Ovary (tissue), 9 donors: ENCODE data around the gene TTPAL. TPM values are rescaled to one million over a fixed set of nuclear protein-coding genes. Genes with fewer than 3 reads are reported as not detected.
"Not testable (repeated sequence)": the region's sequence is repeated elsewhere in the genome, so short reads cannot be mapped to it uniquely, and the experiment has no call there.

Source experiments
- DNase-seq, 5 donors: peaks; one replicate each; pipeline ENCODE4 v3.0.0-alpha.2; 2019 to 2020
- H3K27ac ChIP-seq, 2 donors: fragments of 200-600 bp; one replicate each; pipeline versions ENCODE4 v1.5.1 to v1.8.0; 2019 to 2022
- H3K27me3 ChIP-seq: fragments of 200-600 bp; one replicate; pipeline ENCODE4 v1.8.0; 2022
- H3K36me3 ChIP-seq: fragments of 200-600 bp; sonication (generic); one replicate; pipeline ENCODE4 v1.5.1; 2019
- H3K4me1 ChIP-seq: one replicate; pipeline ENCODE4 v1.8.1; 2013; ENCODE audit warnings: mild to moderate bottlenecking, moderate library complexity; ENCODE audit not compliant: insufficient read depth
- H3K4me3 ChIP-seq: fragments of 200-600 bp; sonication (generic); one replicate; pipeline ENCODE4 v1.5.1; 2017
- H3K9me3 ChIP-seq, 2 donors: fragments of 200-600 bp in 1 of 2; sonication (generic) in 1 of 2; one replicate each; pipeline versions ENCODE4 v1.5.1 to v1.8.1; 2013 to 2019; ENCODE audit warnings: mild to moderate bottlenecking in 1 of 2, moderate library complexity in 1 of 2
- EP300 ChIP-seq: sonication (generic); formaldehyde crosslinking; IDR thresholded peaks from one replicate; pipeline ENCODE4 v1.6.1; 2017; ENCODE audit warnings: antibody characterized with exemption
- POLR2A ChIP-seq: fragments of 450-650 bp; IDR thresholded peaks from one replicate; pipeline ENCODE4 v1.6.1; 2017; ENCODE audit warnings: antibody characterized with exemption, mild to moderate bottlenecking, moderate library complexity
- WGBS, 3 donors: extraction: QIAGEN DNeasy Blood & Tissue Kit in 1 of 3; methylation state at CpG; one replicate each; pipeline versions ENCODE4 v1.1.5 to v1.1.7; 2013 to 2017; 5-methylcytosine and 5-hydroxymethylcytosine counted together
- intact Hi-C, 4 donors: fragments of 100-400 bp; cut with DNase I; formaldehyde crosslinking; loops; one replicate each; pipeline versions ENCODE4 v1.11.0 to v1.15.1; 2022 to 2023
- polyA plus RNA-seq, 2 donors: library from polyadenylated mRNA; stranded (reverse); fragments of 200-250 nt in 1 of 2; fragments of 350-450 nt in 1 of 2; fragmentation: Illumina TruSeq in 1 of 2; extraction: RNeasy Lipid Tissue Mini Kit (QIAGEN cat#74804) in 1 of 2; gene quantifications; one replicate each; pipeline ENCODE4 v1.2.3, GENCODE V29; 2013 to 2014
- total RNA-seq, 7 donors: library from RNA; depleted of rRNA in 2 of 7; stranded (reverse); fragments of >200 nt in 2 of 7; fragmentation: NEBNext Ultra II Directional in 3 of 7; extraction: Animal tissue kit (Norgen Biotek cat#: 25700) in 3 of 7; gene quantifications; one replicate each; pipeline versions ENCODE4 v1.1.0 to v1.2.4, GENCODE V29; 2016 to 2023
- TF ChIP-seq, protein P1 (sequence below), 3 donors: fragments of 450-650 bp in 2 of 3; fragments of 200-600 bp in 1 of 3; IDR thresholded peaks; one replicate each; pipeline versions ENCODE4 v1.5.1 to v1.8.0; 2016 to 2022; ENCODE audit warnings: antibody characterized with exemption in 3 of 3, mild to moderate bottlenecking in 1 of 3
- donor health status: DM: no; HTN: no; CAD: no; lungs with moderate emphysema.
- donor health status: DM: no; HTN: no; CAD: no.
- donor health status: Bipolar disorder and iron deficiency.
- donor health status: DM: yes; HTN: yes; CAD: no.
- donor health status: DM: no; HTN: no; CAD: no.
- donor health status: DM: yes; HTN: yes; CAD: no.

TTPAL gene
- total and polyA plus RNA-seq, 9 donors: 3.1 to 25.1 (median 10.9) TPM

DNA sequence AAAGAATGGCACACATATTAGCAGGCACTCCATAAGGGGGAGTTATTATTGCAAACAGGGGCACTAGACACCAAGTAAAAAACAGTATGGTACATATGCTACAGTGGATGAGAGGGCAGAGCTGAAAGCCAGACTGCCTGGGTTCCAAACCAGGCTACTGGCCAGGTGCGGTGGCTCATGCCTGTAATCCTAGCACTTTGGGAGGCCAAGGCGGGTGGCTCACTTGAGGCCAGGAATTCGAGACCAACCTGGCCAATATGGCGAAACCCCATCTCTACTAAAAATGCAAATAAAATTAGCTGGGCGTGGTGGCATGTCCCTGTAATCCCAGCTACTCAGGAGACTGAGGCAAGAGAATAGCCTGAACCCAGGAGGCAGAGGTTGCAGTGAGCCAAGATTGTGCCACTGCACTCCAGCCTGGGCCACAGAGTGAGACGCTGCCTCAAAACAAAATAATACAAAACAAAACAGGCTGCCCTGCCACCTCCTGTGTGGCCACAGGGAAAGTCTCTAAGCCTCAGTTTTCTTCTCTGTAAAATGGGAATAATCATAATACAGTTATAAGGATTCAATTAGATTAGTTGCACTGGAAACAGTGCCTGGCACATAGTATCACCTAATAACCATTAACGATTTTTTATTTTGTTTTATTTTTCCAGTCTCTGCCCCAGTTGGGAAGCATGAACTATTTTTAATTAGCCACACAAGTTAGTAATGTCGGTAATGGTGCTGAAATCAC, 7.5 kb upstream of the TTPAL start:
- no peak overlapping the region for H3K27ac ChIP-seq
- H3K27me3 ChIP-seq: no peaks in the 10 kb centered on the region
- H3K4me1 ChIP-seq: no peaks in the 10 kb centered on the region
- H3K4me3 ChIP-seq: no peak overlapping the region
- intact Hi-C loops: loop anchor here in 1 of 4 donors (10.0 kb wide), 1 partner anchor 253 kb away; the partner anchor contains the start of gene OSER1
- no peaks in the 10 kb centered on the region for H3K36me3 ChIP-seq
- no peak for DNase-seq
- TF ChIP-seq POLR2A (no peak), EP300 (no peak)
- TF ChIP-seq, protein P1, sequence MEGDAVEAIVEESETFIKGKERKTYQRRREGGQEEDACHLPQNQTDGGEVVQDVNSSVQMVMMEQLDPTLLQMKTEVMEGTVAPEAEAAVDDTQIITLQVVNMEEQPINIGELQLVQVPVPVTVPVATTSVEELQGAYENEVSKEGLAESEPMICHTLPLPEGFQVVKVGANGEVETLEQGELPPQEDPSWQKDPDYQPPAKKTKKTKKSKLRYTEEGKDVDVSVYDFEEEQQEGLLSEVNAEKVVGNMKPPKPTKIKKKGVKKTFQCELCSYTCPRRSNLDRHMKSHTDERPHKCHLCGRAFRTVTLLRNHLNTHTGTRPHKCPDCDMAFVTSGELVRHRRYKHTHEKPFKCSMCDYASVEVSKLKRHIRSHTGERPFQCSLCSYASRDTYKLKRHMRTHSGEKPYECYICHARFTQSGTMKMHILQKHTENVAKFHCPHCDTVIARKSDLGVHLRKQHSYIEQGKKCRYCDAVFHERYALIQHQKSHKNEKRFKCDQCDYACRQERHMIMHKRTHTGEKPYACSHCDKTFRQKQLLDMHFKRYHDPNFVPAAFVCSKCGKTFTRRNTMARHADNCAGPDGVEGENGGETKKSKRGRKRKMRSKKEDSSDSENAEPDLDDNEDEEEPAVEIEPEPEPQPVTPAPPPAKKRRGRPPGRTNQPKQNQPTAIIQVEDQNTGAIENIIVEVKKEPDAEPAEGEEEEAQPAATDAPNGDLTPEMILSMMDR (IDR thresholded peaks at IDR 0.05): no peak
- H3K9me3 ChIP-seq: no peaks in the 10 kb centered on the region
- WGBS, 3 donors: 86 to 88% (median 87%) methylated on average over 8 of the region's 8 CpGs

DNA sequence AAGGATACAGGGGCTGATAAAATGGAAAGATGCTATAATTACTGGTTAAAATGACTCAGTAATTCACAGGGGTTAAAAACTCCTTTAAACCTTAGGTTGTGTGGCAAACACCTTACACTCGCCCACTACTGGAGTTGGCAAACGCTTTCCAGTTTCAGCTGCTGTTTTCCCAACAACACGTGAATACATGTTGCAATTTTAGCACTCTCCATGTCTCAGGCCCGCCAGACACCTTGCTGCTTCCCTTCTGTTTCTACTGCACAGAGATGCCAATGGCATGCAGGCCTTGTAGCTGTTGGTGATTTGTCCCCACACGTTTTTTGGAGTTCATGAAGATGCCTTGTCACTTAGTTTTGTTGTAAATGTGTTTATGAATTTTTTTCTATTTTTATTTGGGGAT, 5.3 kb upstream of the TTPAL start:
- no peak overlapping the region for H3K27ac ChIP-seq
- intact Hi-C loops: loop anchor here in 2 of 4 donors (10.0 kb wide), 1 partner anchor 144 kb away; no protein-coding TSS in a partner anchor
- 61 to 64% (median 63%) methylated on average over 5 of the region's 5 CpGs for WGBS, 3 donors
- no peaks in the 10 kb centered on the region for H3K36me3 ChIP-seq
- H3K9me3 ChIP-seq: no peaks in the 10 kb centered on the region
- DNase-seq: no peak
- no peaks in the 10 kb centered on the region for H3K27me3 ChIP-seq
- TF ChIP-seq, protein P1 (IDR thresholded peaks at IDR 0.05): no peak
- TF ChIP-seq EP300 (no peak), POLR2A (no peak)
- peaks cover 1% of the 10 kb centered on the region for H3K4me1 ChIP-seq
- H3K4me3 ChIP-seq: no peak overlapping the region

DNA sequence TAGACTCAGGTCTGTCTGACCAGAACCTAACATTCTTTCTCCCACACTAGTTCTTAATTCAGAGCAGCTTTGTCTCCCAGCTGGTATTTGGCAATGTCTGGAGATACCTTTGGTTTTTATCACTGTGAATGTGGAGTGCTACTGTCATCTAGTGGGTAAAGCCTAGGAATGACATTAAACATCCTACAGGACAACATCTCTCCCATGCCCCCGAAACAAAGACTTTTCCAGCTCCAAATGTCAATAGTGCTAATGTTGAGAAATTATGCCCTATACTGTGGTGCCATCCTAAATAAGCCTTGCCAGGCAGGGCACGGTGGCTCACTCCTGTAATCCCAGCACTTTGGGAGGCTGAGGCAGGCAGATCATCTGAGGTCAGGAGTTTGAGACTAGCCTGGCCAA, 4.2 kb upstream of the TTPAL start:
- DNase-seq: no peak
- no peaks in the 10 kb centered on the region for H3K27me3 ChIP-seq
- H3K27ac ChIP-seq: no peak overlapping the region
- WGBS, 3 donors: 52 to 59% (median 55%) methylated on average over 2 of the region's 2 CpGs
- TF ChIP-seq, protein P1 (IDR thresholded peaks at IDR 0.05): no peak
- TF ChIP-seq EP300 (no peak), POLR2A (no peak)
- H3K4me1 ChIP-seq: peaks cover 6% of the 10 kb centered on the region
- H3K9me3 ChIP-seq: no peaks in the 10 kb centered on the region
- H3K4me3 ChIP-seq: no peak overlapping the region
- no peaks in the 10 kb centered on the region for H3K36me3 ChIP-seq
- intact Hi-C loops: loop anchor here in 2 of 4 donors (10.0 kb wide), 1 partner anchor 143 kb away; no protein-coding TSS in a partner anchor

DNA sequence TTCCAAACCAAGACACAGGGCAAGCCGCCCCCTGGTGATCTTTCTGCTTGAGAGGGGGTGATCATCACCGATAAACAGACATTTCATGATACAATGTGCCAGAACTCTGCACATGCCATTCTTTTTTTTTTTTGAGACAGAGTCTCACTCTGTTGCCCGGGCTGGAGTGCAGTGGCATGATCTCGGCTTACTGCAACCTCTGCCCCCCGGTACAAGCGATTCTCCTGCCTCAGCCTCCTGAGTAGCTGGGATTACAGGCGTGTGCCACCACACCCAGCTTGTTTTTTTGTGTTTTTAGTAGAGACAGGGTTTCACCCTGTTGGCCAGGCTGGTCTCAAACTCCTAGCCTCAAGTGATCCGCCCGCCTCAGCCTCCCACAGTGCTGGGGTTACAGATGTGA, 3.4 kb upstream of the TTPAL start:
- H3K27ac ChIP-seq, H3K4me1 ChIP-seq, H3K4me3 ChIP-seq, H3K36me3 ChIP-seq, H3K27me3 ChIP-seq, H3K9me3 ChIP-seq, DNase-seq: not testable (repeated sequence)
- intact Hi-C loops: loop anchor here in 2 of 4 donors (10.0 kb wide), 1 partner anchor 143 kb away; no protein-coding TSS in a partner anchor
- 82 to 88% (median 86%) methylated on average over 9 of the region's 9 CpGs for WGBS, 3 donors

DNA sequence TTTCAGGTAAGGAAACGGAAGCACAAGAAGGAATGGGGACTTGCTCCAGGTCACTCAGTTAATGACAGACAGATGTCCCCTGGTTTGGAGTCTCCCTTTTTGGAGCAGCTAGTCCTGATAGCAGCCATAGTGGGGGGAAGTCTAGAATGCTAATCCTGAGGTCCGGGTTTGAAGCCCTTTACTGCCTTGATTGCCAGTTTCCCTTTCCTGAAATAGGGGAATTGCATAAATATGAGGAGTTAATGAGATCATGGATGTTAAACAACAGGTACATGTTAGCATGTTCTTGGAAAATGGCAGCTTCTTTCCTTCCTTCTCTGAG, 341 bp upstream of the TTPAL start:
- TF ChIP-seq EP300 (no peak), POLR2A (no peak)
- TF ChIP-seq, protein P1 (IDR thresholded peaks at IDR 0.05): no peak
- peak overlapping the region; percentile 80 to 91 for H3K27ac ChIP-seq
- DNase-seq: no peak
- peaks cover 6% of the 10 kb centered on the region for H3K4me1 ChIP-seq
- 5 to 13% (median 6%) methylated on average over 2 of the region's 2 CpGs for WGBS, 3 donors
- no peaks in the 10 kb centered on the region for H3K36me3 ChIP-seq
- no peaks in the 10 kb centered on the region for H3K27me3 ChIP-seq
- H3K9me3 ChIP-seq: no peaks in the 10 kb centered on the region
- intact Hi-C loops: loop anchor here (1.0 to 10.0 kb wide), 3 partner anchors 135 to 139 kb away; no protein-coding TSS in a partner anchor
- H3K4me3 ChIP-seq: peak overlapping the region; percentile 50
